ENCODE data around the gene MRPL52.
"Not testable (repeated sequence)": the region's sequence is repeated elsewhere in the genome, so short reads cannot be mapped to it uniquely, and the experiment has no call there.

The MRPL52 gene

DNA sequence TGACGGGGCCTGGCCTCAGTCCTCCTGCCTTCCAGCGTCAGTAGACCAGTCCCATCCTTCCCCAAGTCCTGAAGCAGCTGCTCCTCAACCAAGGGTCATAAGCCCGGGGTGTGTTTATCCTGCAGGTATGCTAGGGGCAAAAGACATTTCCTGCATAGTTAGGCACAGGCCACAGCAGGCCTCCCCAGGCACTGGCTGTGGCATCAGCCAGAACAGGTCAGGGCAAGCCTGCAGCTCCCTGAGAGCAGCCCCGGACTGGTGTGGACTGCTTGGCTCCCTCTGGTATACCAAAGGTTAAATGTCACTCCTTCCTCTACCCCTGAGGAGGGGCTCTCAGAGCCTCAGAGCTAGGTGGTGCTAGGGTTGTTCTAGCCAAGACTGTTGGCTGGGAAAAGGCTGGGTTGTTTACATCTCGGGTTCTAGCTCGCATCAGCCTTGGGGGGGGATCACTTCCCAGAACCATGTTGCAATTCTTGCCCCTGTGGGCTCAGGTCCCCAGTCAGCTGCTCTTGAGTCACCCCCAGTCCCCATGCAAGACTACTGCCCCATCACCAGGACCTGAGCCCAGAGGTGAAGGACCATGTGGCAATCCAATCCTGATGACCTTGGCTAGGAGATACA is 9.6 kb downstream of the MRPL52 start:
- no peak for DNase-seq

DNA sequence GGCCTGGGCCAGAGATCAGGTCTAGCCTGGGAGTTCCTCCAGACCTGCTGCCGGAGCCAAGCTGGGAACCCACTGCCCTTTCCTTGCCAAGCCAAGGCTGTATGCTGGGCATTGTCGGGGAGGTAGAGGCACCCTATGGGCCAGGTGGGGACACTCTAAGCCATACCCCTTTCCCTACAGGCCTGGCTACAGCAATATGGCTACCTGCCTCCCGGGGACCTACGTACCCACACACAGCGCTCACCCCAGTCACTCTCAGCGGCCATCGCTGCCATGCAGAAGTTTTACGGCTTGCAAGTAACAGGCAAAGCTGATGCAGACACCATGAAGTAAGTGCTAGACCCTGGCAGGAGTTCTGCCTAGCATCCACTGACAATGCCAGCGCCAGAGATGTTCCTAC is 11.6 kb downstream of the MRPL52 start:
- no peak for DNase-seq

- no peak for DNase-seq
Measured at GRCh38 chr14:22841769-22842168, 12.1 kb downstream of the MRPL52 start.

DNA sequence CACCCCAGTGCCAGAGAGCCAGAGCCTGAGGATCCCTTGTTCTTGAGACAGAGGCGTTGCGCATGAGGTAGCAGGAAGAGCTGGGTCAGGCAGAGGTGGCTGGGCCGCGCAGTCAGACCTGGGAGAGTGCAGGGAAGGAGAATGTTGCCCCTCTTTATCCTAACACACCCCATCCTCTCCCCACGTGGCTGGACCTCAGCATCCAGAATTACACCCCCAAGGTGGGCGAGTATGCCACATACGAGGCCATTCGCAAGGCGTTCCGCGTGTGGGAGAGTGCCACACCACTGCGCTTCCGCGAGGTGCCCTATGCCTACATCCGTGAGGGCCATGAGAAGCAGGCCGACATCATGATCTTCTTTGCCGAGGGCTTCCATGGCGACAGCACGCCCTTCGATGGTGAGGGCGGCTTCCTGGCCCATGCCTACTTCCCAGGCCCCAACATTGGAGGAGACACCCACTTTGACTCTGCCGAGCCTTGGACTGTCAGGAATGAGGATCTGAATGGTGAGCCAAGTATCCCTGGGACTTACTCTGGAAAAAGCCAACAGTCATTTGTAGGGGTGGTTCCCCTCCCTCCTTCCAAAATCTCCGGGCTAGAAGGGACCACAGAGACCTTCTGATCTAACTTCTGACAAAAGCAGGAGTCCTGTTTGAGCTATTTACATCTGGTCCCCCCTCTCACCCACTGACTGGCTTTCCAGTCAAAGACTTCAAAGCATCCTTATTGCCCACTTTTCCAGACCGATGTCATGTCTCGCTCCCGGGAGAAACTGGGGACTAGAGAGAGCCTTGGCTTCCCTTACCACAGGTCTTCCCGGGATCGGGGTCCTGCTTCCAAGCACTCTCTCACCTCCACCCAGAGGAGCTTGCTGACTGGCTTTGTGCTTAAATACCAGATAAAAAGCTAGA is 12.8 kb downstream of the MRPL52 start:
- DNase-seq, result no peak

- DNase-seq, result no peak
Measured at GRCh38 chr14:22843123-22843925, 13.6 kb downstream of the MRPL52 start.

GRCh38 chr14:22844221-22845102 is 14.8 kb downstream of the MRPL52 start:
- no peak for DNase-seq

- no peak for DNase-seq
Measured at GRCh38 chr14:22845103-22845394, 15.4 kb downstream of the MRPL52 start.

DNA sequence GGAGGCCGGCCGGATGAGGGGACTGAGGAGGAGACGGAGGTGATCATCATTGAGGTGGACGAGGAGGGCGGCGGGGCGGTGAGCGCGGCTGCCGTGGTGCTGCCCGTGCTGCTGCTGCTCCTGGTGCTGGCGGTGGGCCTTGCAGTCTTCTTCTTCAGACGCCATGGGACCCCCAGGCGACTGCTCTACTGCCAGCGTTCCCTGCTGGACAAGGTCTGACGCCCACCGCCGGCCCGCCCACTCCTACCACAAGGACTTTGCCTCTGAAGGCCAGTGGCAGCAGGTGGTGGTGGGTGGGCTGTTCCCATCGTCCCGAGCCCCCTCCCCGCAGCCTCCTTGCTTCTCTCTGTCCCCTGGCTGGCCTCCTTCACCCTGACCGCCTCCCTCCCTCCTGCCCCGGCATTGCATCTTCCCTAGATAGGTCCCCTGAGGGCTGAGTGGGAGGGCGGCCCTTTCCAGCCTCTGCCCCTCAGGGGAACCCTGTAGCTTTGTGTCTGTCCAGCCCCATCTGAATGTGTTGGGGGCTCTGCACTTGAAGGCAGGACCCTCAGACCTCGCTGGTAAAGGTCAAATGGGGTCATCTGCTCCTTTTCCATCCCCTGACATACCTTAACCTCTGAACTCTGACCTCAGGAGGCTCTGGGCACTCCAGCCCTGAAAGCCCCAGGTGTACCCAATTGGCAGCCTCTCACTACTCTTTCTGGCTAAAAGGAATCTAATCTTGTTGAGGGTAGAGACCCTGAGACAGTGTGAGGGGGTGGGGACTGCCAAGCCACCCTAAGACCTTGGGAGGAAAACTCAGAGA is 16.3 kb downstream of the MRPL52 start:
- no peak for DNase-seq

DNA sequence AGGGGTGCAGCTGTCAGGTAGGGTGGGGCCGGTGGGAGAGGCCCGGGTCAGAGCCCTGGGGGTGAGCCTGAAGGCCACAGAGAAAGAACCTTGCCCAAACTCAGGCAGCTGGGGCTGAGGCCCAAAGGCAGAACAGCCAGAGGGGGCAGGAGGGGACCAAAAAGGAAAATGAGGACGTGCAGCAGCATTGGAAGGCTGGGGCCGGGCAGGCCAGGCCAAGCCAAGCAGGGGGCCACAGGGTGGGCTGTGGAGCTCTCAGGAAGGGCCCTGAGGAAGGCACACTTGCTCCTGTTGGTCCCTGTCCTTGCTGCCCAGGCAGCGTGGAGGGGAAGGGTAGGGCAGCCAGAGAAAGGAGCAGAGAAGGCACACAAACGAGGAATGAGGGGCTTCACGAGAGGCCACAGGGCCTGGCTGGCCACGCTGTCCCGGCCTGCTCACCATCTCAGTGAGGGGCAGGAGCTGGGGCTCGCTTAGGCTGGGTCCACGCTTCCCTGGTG is 17.2 kb downstream of the MRPL52 start:
- DNase-seq, result no peak

- DNase-seq, result no peak
Measured at GRCh38 chr14:22847661-22848341, 18.1 kb downstream of the MRPL52 start.

DNA sequence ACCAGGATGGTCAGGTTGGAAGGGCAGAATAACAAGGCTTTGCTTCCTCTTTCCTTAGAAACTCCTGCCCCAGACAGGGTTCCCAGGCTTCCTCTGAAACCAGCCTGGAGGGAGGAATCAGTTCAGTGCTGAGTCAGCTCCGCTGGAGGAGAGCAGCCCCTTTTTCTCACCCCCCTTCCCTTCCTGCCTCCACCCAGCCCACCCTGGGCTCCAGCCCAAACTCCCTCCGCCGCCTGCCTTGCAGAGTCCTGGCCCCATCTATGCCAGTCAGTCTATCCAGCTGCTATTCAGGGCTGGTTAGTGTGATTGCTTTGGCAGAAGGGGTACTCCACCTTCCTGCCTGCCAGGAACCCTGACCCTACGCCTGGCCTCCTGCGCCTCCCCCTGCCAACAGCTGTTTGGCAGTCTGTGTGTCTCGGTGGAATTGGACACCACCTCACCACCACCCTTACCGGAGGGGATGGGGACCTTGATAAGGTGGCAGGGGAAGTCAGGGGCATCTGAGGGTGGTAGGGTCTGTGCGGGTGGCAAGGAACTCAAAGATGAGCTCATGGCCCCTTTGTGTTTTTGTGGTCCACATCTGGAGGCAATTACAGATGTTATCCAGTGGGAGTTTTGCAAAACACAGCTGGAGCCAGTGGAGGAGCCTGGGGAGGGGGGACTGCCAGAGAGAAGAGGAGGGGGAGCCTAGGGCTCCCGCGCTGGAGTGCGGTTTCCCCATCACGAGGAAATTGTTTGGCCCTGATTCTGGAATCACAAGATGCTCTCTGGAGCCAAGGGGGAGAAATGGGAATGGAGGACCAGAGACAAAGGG is 18.9 kb downstream of the MRPL52 start:
- no peak for DNase-seq

- DNase-seq, result no peak
Measured at GRCh38 chr14:22849212-22849819, 19.6 kb downstream of the MRPL52 start.

GRCh38 chr14:22850944-22851764 is 21.5 kb downstream of the MRPL52 start:
- DNase-seq, result peak; percentile 93 to 94

- not testable (repeated sequence) for DNase-seq
Measured at GRCh38 chr14:22852178-22852577, 22.5 kb downstream of the MRPL52 start.

GRCh38 chr14:22852599-22852939 is 22.9 kb downstream of the MRPL52 start:
- no peak for DNase-seq

- DNase-seq, result peak; percentile 52 to 62
Measured at GRCh38 chr14:22852940-22853767, 23.5 kb downstream of the MRPL52 start.

DNA sequence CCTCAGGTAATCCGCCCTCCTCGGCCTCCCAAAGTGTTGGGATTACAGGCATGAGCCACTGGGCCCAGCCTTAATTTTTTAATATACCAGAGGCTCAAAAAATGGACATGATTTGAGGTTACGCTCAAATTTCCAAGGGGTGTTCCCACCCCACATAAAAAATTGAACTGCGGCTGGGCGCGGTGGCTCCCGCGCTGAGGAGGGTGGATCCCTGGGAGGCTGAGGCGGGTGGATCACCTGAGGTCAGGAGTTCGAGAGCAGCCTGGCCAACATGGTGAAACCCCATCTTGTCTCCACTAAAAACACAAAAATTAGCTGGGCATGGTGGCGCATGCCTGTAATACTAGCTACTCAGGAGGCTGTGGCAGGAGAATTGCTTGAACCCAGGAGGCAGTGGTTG is 24.6 kb downstream of the MRPL52 start:
- not testable (repeated sequence) for DNase-seq

All from AML-193 (cell line).